Mesodermal cell (in vitro differentiated cells): Measurements from ENCODE around the gene PACSIN2.

Experiments used
- H3K27ac ChIP-seq: 2 replicates; pipeline ENCODE4 v1.7.0; 2013; ENCODE audit warnings: mild to moderate bottlenecking, low read depth, low read length, moderate library complexity; ENCODE audit not compliant: severe bottlenecking
- H3K36me3 ChIP-seq: 2 replicates; pipeline ENCODE4 v1.7.1; 2013; ENCODE audit warnings: mild to moderate bottlenecking, low read length, moderate library complexity; ENCODE audit not compliant: control insufficient read depth, insufficient read depth
- H3K4me1 ChIP-seq: one replicate; pipeline ENCODE4 v1.7.1; 2013; ENCODE audit warnings: mild to moderate bottlenecking, low read length; ENCODE audit not compliant: insufficient read depth, control insufficient read depth, poor library complexity, severe bottlenecking
- H3K4me3 ChIP-seq: 2 replicates; pipeline ENCODE4 v1.7.0; 2013; ENCODE audit warnings: low read length, control low read depth, mild to moderate bottlenecking; ENCODE audit not compliant: insufficient read depth, poor library complexity, severe bottlenecking; ENCODE audit errors: extremely low read depth
- H3K9me3 ChIP-seq: 2 replicates; pipeline ENCODE4 v1.7.1; 2013; ENCODE audit warnings: mild to moderate bottlenecking, low read length, moderate library complexity; ENCODE audit not compliant: control insufficient read depth
- WGBS, 2 experiments: methylation state at CpG; one replicate each; pipeline ENCODE4 v1.1.5; 2013; ENCODE audit warnings: missing lambda C conversion rate in 2 of 2; ENCODE audit not compliant: insufficient coverage in 2 of 2; 5-methylcytosine and 5-hydroxymethylcytosine counted together

PACSIN2 gene

DNA sequence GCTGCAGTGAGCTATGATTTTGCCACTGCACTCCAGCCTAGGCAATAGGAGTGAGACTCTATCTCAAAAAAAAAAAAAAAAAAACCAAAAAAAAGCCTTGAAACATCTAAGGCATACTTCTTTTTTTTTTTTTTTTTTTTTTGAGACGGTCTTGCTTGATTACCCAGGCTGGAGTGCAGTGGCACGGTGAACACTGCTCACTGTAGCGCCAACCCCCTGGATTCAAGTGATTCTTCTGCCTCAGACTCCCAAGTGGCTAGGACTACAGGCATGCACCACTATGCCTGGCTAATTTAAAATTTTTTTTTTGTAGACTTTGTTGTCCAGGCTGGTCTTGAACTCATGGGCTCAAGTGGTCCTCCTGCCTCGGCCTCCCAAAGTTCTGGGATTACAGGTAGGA, 177.4 kb downstream of the PACSIN2 start:
- H3K27ac ChIP-seq = no peak overlapping the region
- no peaks in the 10 kb centered on the region for H3K9me3 ChIP-seq
- 93% methylated on average over 3 of the region's 4 CpGs for WGBS, 2 experiments
- no peak overlapping the region for H3K4me3 ChIP-seq
- H3K36me3 ChIP-seq = peaks cover 82% of the 10 kb centered on the region
- H3K4me1 ChIP-seq = no peaks in the 10 kb centered on the region

DNA sequence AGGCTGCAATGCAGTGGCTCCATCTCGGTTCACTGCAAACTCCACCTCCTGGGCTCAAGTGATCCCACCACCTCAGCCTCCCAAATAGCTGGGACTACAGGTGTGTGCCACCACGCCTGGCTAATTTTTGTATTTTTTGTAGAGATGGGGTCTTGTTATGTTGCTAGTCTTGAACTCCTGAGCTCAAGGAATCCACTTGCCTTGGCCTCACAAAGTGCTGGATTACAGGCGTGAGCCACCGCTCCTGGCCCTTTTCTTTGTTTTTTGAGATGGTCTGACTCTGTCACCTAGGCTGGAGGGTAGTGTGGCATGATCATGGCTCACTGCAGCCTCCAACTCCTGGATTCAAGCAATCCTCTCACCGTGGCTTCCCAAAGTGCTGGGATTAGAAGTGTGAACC, 178.9 kb downstream of the PACSIN2 start:
- H3K4me3 ChIP-seq = no peak overlapping the region
- WGBS, 2 experiments = 80 to 100% methylated on average over 1 to 2 of the region's 5 CpGs
- H3K9me3 ChIP-seq = no peaks in the 10 kb centered on the region
- no peak overlapping the region for H3K27ac ChIP-seq
- peaks cover 91% of the 10 kb centered on the region for H3K36me3 ChIP-seq
- no peaks in the 10 kb centered on the region for H3K4me1 ChIP-seq

- WGBS, 2 experiments = 90 to 96% methylated on average over 3 to 4 of the region's 5 CpGs
- Histone ChIP-seq H3K9me3 (no peaks in the 10 kb centered on the region), H3K4me3 (no peak overlapping the region), H3K27ac (no peak overlapping the region), H3K36me3 (peaks cover 90% of the 10 kb centered on the region), H3K4me1 (no peaks in the 10 kb centered on the region)
Measured at GRCh38 chr22:42834177-42834949, 180.6 kb downstream of the PACSIN2 start.

DNA sequence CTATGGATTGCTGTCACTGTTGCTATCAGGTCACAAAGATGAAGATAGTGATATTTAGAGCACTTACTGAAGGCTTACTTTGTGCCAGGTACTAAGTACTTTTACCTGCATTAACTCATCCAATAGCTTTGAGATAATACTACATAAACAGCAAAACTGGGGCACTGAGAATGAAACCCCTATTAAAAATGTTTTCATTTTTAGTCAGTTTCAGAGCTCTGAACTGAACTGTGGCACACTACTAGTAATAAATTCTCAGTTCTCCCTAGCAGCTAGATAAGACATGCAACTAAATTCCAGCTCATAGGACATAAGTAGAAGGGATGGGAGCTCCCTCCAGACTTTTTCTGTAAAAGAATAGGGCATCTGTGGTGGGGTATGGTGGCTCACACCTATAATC, 181.8 kb downstream of the PACSIN2 start:
- no peaks in the 10 kb centered on the region for H3K4me1 ChIP-seq
- peaks cover 88% of the 10 kb centered on the region for H3K36me3 ChIP-seq
- H3K4me3 ChIP-seq = no peak overlapping the region
- H3K27ac ChIP-seq = no peak overlapping the region
- H3K9me3 ChIP-seq = no peaks in the 10 kb centered on the region

GRCh38 chr22:42831712-42832111, 183.2 kb downstream of the PACSIN2 start:
- Histone ChIP-seq H3K9me3 (no peaks in the 10 kb centered on the region), H3K4me3 (no peak overlapping the region), H3K36me3 (peaks cover 86% of the 10 kb centered on the region), H3K27ac (no peak overlapping the region), H3K4me1 (no peaks in the 10 kb centered on the region)
- WGBS, 2 experiments = 100% methylated on average over 3 of the region's 4 CpGs; no CpG with 5 or more reads in 1 of the 2 experiments

GRCh38 chr22:42830161-42830560, 184.8 kb downstream of the PACSIN2 start:
- Histone ChIP-seq H3K27ac (no peak overlapping the region), H3K4me1 (no peaks in the 10 kb centered on the region), H3K9me3 (no peaks in the 10 kb centered on the region), H3K36me3 (peaks cover 87% of the 10 kb centered on the region), H3K4me3 (no peak overlapping the region)
- WGBS, 2 experiments = 96 to 100% methylated on average over 5 of the region's 5 CpGs

- Histone ChIP-seq H3K27ac (no peak overlapping the region), H3K4me1 (no peaks in the 10 kb centered on the region), H3K4me3 (no peak overlapping the region), H3K36me3 (peaks cover 87% of the 10 kb centered on the region), H3K9me3 (no peaks in the 10 kb centered on the region)
- WGBS, 2 experiments = no CpG with 5 or more reads among the region's 3 CpGs
Measured at GRCh38 chr22:42829302-42829701, 185.6 kb downstream of the PACSIN2 start.

DNA sequence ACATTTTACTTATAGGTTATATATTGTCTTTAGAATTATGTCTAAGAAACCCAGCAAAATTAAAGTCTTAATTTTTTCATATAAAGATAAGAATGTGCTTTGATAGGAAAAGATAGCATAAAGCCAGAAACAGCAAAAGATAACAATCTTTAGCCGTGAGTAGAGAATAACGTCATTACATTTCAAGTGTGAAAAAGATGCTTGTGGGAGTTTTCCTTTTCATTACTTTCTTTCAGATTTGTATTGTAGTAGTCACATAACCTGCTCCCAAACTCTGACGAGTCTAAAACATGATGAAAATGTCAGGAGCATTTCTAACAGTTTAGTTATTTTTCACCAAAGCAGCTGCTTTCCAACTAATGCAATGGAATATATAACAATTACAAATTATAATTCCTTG, 189.2 kb downstream of the PACSIN2 start:
- 92% methylated on average over 2 of the region's 3 CpGs; no CpG with 5 or more reads in 1 of the 2 experiments for WGBS, 2 experiments
- Histone ChIP-seq H3K4me1 (no peaks in the 10 kb centered on the region), H3K36me3 (peaks cover 83% of the 10 kb centered on the region), H3K9me3 (peaks cover 3% of the 10 kb centered on the region), H3K4me3 (no peak overlapping the region), H3K27ac (no peak overlapping the region)

DNA sequence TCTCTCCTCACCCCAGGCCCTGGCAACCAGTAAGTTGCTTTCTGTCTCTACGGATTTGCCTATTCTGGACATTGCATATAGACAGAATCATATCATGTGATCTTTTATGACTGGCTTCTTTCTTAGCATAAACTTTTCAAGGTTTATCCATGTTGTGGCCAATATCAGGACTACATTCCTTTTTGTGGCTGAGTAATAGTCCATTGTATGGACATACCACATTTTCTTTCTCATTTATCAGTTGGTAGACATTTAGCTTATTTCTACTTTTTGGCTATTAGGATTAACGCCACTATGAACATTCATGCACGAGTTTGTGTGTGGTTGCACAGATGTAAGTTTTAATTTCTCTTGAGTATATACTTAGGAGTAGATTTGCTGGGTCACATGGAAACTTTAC, 193.6 kb downstream of the PACSIN2 start:
- Histone ChIP-seq H3K4me3 (no peak overlapping the region), H3K4me1 (no peaks in the 10 kb centered on the region), H3K36me3 (peaks cover 58% of the 10 kb centered on the region), H3K9me3 (peaks cover 3% of the 10 kb centered on the region), H3K27ac (no peak overlapping the region)
- WGBS, 2 experiments = 80 to 100% methylated on average over 1 of the region's 3 CpGs

GRCh38 chr22:42820045-42820763, 194.7 kb downstream of the PACSIN2 start:
- Histone ChIP-seq H3K36me3 (peaks cover 58% of the 10 kb centered on the region), H3K27ac (no peak overlapping the region), H3K4me1 (no peaks in the 10 kb centered on the region), H3K9me3 (peaks cover 3% of the 10 kb centered on the region), H3K4me3 (no peak overlapping the region)
- WGBS, 2 experiments = 79 to 80% methylated on average over 5 to 8 of the region's 9 CpGs
